AG08396 (cell line): Measurements from ENCODE around the gene PRSS21.

ENCODE experiments used
- DNase-seq: peaks from one replicate; pipeline ENCODE4 v3.0.0; 2012; ENCODE audit warnings: low spot score, mixed read lengths

Gene PRSS21

GRCh38 chr16:2806286-2806685, 10.8 kb upstream of the PRSS21 start:
- no peak for DNase-seq

GRCh38 chr16:2808181-2808580, 8.9 kb upstream of the PRSS21 start:
- no peak for DNase-seq

GRCh38 chr16:2809149-2809760, 7.8 kb upstream of the PRSS21 start:
- DNase-seq = no peak

GRCh38 chr16:2810651-2811050, 6.4 kb upstream of the PRSS21 start:
- no peak for DNase-seq

- no peak for DNase-seq
These were observed 5.2 kb upstream of the PRSS21 start for GRCh38 chr16:2811703-2812471.

- DNase-seq = no peak
These were observed 3.2 kb upstream of the PRSS21 start for GRCh38 chr16:2813771-2814221.

- no peak for DNase-seq
These were observed 2.3 kb upstream of the PRSS21 start for GRCh38 chr16:2814551-2815298.

- no peak for DNase-seq
These were observed 1.7 kb upstream of the PRSS21 start for GRCh38 chr16:2815299-2815771.

GRCh38 chr16:2817340-2818271, 569 bp downstream of the PRSS21 start:
- DNase-seq = no peak

GRCh38 chr16:2818272-2818876, 1.3 kb downstream of the PRSS21 start:
- DNase-seq = no peak

GRCh38 chr16:2819179-2819938, 2.3 kb downstream of the PRSS21 start:
- DNase-seq = no peak

GRCh38 chr16:2819939-2820835, 3.1 kb downstream of the PRSS21 start:
- no peak for DNase-seq

GRCh38 chr16:2820836-2821486, 3.9 kb downstream of the PRSS21 start:
- DNase-seq = no peak

- no peak for DNase-seq
These were observed 4.6 kb downstream of the PRSS21 start for GRCh38 chr16:2821487-2822157.

- no peak for DNase-seq
These were observed 5.1 kb downstream of the PRSS21 start for GRCh38 chr16:2822158-2822495.

GRCh38 chr16:2822496-2822895, 5.5 kb downstream of the PRSS21 start:
- no peak for DNase-seq

GRCh38 chr16:2824626-2825025, 7.6 kb downstream of the PRSS21 start:
- no peak for DNase-seq

GRCh38 chr16:2825049-2825742, 8.2 kb downstream of the PRSS21 start:
- no peak for DNase-seq
